ENCODE results near the gene FAM47E.

The FAM47E gene

DNA sequence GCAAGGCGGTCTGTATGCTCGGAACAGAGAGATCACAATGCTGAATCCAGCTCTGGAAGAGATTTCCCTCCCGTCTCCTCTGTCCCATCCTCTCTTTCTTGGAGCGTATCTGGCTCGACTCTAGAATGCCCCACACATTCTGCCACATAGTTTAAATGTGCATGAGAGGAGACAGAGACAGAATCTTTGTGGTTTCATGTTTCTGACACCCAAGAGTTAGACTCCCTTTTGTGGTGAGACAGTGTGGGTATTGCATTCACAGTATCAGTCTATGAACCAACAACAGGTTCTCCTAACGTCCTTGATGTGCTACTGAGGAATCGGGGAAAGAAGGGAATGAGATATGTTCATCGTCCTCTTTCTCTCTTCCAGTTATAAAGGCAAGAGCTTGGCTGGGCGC lies 25.3 kb downstream of the FAM47E start:
- no peaks in the 10 kb centered on the region for H3K4me1 ChIP-seq (ENCODE audit: control insufficient read depth, insufficient read depth, low read length)
- no peaks in the 10 kb centered on the region for H3K36me3 ChIP-seq (ENCODE audit: control insufficient read depth in 2 of 2, insufficient read depth in 1 of 2, low read length in 2 of 2)
- no peak overlapping the region for H3K27ac ChIP-seq (ENCODE audit: extremely low read depth, low read depth, low read length)
- no peaks in the 10 kb centered on the region for H3K9me3 ChIP-seq (ENCODE audit: control insufficient read depth, insufficient read depth, low read depth, low read length)
- ChIA-PET CTCF (no interaction called here), POLR2A (no interaction called here)
- TF ChIP-seq SP3 (tag by site-specific recombination; IDR thresholded peaks at IDR 0.05) (no peak), PRDM1 (tag by site-specific recombination; IDR thresholded peaks at IDR 0.05) (no peak), ZNF768 (tag by site-specific recombination; IDR thresholded peaks at IDR 0.05) (no peak)
- no peak overlapping the region for H3K4me3 ChIP-seq (ENCODE audit: low read depth, low read length)

DNA sequence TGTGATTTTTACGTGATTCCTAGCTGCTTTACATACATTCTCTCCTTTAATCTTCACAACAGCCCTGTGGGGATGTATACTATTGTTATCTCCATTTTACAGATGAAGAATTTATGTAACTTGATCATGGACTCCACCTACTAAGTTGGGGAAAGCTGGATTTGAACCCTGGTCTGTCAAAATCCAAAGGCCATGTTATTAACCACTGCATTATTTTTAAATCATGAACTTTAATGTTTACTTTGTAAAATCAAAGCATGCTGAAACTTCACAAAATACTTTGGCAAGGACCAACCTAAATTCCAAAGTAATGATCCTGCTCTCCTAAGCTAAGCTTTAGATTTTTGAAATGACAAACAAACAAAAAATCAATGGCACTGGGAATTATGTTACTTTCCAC lies 26.1 kb downstream of the FAM47E start:
- CTCF ChIA-PET: interaction anchor here (0.6 to 2.5 kb wide), 5 partner anchors 29 to 532 kb away, joined by 3 to 13 read pairs (median 3); partner anchors contain the start of gene STBD1
- no peaks in the 10 kb centered on the region for H3K4me1 ChIP-seq (ENCODE audit: control insufficient read depth, insufficient read depth, low read length)

DNA sequence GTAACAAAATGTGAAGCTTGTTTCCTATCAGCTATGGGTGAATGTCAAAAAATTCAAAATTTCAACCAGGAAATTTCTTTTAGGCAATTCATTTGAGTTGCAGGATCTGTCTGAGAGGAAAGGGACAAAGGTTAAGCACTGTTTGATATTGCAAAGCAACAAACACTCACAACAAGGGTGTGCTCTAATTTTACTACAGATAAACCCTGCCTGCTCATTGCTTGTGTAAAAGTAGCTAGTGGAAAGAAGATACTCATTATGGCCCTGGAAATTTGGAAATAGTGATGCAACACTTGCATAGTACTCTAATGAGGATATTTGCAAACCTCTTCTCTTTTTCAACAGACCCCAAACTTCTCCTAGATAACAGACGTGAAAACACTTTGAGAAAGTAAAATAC lies 27.1 kb downstream of the FAM47E start:
- H3K4me1 ChIP-seq (ENCODE audit: control insufficient read depth, insufficient read depth, low read length): no peaks in the 10 kb centered on the region
- POLR2A ChIA-PET: interaction anchor here (1.0 kb wide), 1 partner anchor 28 kb away, joined by 3 read pairs; the partner anchor contains the start of gene STBD1
- H3K36me3 ChIP-seq (ENCODE audit: control insufficient read depth in 2 of 2, insufficient read depth in 1 of 2, low read length in 2 of 2): no peaks in the 10 kb centered on the region
- no peaks in the 10 kb centered on the region for H3K9me3 ChIP-seq (ENCODE audit: control insufficient read depth, insufficient read depth, low read depth, low read length)
- TF ChIP-seq YY2 (tag by site-specific recombination; IDR thresholded peaks at IDR 0.05): no peak
- no peak for TF ChIP-seq ZNF184 (tag by site-specific recombination; IDR thresholded peaks at IDR 0.05)
- no peak for TF ChIP-seq ZSCAN30 (tag by site-specific recombination; IDR thresholded peaks at IDR 0.05)
- TF ChIP-seq ZNF600 (tag by site-specific recombination; IDR thresholded peaks at IDR 0.05): no peak
- no peak for TF ChIP-seq ZNF19 (tag by site-specific recombination; IDR thresholded peaks at IDR 0.05; ENCODE audit: low read depth)
- no peak for TF ChIP-seq ZNF324 (tag by site-specific recombination; IDR thresholded peaks at IDR 0.05)
- no peak for TF ChIP-seq SALL2 (tag by site-specific recombination; IDR thresholded peaks at IDR 0.05; ENCODE audit: borderline replicate concordance)
- TF ChIP-seq ZNF629 (tag by site-specific recombination; IDR thresholded peaks at IDR 0.05): no peak
- no peak for TF ChIP-seq ZNF514 (tag by site-specific recombination; IDR thresholded peaks at IDR 0.05)
- TF ChIP-seq, protein P1, sequence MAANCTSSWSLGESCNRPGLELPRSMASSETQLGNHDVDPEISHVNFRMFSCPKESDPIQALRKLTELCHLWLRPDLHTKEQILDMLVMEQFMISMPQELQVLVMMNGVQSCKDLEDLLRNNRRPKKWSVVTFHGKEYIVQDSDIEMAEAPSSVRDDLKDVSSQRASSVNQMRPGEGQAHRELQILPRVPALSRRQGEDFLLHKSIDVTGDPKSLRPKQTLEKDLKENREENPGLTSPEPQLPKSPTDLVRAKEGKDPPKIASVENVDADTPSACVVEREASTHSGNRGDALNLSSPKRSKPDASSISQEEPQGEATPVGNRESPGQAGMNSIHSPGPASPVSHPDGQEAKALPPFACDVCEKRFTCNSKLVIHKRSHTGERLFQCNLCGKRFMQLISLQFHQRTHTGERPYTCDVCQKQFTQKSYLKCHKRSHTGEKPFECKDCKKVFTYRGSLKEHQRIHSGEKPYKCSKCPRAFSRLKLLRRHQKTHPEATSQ (tag by site-specific recombination; IDR thresholded peaks at IDR 0.05): no peak
- no peak for TF ChIP-seq ZNF423 (tag by site-specific recombination; IDR thresholded peaks at IDR 0.05)
- no peak for TF ChIP-seq ZFP41 (tag by site-specific recombination; IDR thresholded peaks at IDR 0.05; ENCODE audit: borderline replicate concordance)
- no peak for TF ChIP-seq ZNF274 (IDR thresholded peaks at IDR 0.05; ENCODE audit: low read length)
- TF ChIP-seq ZNF274 (tag by site-specific recombination; IDR thresholded peaks at IDR 0.05; ENCODE audit: borderline replicate concordance): no peak
- TF ChIP-seq ZFHX2 (tag by site-specific recombination; conservative IDR thresholded peaks at IDR 0.05): no peak
- TF ChIP-seq ZFP3 (tag by site-specific recombination; IDR thresholded peaks at IDR 0.05; ENCODE audit: low read depth): no peak
- TF ChIP-seq, protein P2, sequence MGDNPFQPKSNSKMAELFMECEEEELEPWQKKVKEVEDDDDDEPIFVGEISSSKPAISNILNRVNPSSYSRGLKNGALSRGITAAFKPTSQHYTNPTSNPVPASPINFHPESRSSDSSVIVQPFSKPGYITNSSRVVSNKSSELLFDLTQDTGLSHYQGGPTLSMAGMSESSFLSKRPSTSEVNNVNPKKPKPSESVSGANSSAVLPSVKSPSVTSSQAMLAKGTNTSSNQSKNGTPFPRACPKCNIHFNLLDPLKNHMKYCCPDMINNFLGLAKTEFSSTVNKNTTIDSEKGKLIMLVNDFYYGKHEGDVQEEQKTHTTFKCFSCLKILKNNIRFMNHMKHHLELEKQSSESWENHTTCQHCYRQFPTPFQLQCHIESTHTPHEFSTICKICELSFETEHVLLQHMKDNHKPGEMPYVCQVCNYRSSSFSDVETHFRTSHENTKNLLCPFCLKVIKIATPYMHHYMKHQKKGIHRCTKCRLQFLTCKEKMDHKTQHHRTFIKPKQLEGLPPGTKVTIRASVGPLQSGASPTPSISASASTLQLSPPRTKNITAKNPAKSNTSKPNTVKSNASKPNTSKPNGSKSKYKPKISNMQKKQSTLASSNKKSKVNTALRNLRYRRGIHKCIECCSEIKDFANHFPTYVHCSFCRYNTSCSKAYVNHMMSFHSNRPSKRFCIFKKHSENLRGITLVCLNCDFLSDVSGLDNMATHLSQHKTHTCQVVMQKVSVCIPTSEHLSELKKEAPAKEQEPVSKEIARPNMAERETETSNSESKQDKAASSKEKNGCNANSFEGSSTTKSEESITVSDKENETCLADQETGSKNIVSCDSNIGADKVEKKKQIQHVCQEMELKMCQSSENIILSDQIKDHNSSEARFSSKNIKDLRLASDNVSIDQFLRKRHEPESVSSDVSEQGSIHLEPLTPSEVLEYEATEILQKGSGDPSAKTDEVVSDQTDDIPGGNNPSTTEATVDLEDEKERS (tag by site-specific recombination; IDR thresholded peaks at IDR 0.05): no peak
- TF ChIP-seq, protein P3, sequence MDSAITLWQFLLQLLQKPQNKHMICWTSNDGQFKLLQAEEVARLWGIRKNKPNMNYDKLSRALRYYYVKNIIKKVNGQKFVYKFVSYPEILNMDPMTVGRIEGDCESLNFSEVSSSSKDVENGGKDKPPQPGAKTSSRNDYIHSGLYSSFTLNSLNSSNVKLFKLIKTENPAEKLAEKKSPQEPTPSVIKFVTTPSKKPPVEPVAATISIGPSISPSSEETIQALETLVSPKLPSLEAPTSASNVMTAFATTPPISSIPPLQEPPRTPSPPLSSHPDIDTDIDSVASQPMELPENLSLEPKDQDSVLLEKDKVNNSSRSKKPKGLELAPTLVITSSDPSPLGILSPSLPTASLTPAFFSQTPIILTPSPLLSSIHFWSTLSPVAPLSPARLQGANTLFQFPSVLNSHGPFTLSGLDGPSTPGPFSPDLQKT (IDR thresholded peaks at IDR 0.05; ENCODE audit: borderline replicate concordance, low read depth, low read length): no peak
- no peak overlapping the region for H3K4me3 ChIP-seq (ENCODE audit: low read depth, low read length)
- H3K27ac ChIP-seq (ENCODE audit: extremely low read depth, low read depth, low read length): no peak overlapping the region
- CTCF ChIA-PET: interaction anchor here (0.7 to 2.5 kb wide), 5 partner anchors 26 to 307 kb away, joined by 3 to 13 read pairs (median 5); partner anchors contain the start of gene STBD1

More for the DNA sequence above, 26.1 kb downstream of the FAM47E start:
- TF ChIP-seq ZNF202 (tag by site-specific recombination; IDR thresholded peaks at IDR 0.05; ENCODE audit: borderline replicate concordance) (no peak), ZNF302 (tag by site-specific recombination; IDR thresholded peaks at IDR 0.05; ENCODE audit: low read depth) (no peak), ZNF37A (tag by site-specific recombination; IDR thresholded peaks at IDR 0.05) (no peak), ZNF473 (tag by site-specific recombination; IDR thresholded peaks at IDR 0.05) (no peak), ZNF843 (tag by site-specific recombination; IDR thresholded peaks at IDR 0.05) (no peak), WT1 (tag by site-specific recombination; IDR thresholded peaks at IDR 0.05) (no peak), ZNF324 (tag by site-specific recombination; IDR thresholded peaks at IDR 0.05) (no peak)
- TF ChIP-seq, protein P4, sequence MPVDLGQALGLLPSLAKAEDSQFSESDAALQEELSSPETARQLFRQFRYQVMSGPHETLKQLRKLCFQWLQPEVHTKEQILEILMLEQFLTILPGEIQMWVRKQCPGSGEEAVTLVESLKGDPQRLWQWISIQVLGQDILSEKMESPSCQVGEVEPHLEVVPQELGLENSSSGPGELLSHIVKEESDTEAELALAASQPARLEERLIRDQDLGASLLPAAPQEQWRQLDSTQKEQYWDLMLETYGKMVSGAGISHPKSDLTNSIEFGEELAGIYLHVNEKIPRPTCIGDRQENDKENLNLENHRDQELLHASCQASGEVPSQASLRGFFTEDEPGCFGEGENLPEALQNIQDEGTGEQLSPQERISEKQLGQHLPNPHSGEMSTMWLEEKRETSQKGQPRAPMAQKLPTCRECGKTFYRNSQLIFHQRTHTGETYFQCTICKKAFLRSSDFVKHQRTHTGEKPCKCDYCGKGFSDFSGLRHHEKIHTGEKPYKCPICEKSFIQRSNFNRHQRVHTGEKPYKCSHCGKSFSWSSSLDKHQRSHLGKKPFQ (tag by site-specific recombination; IDR thresholded peaks at IDR 0.05): no peak
- H3K9me3 ChIP-seq (ENCODE audit: control insufficient read depth, insufficient read depth, low read depth, low read length): no peaks in the 10 kb centered on the region
- no peaks in the 10 kb centered on the region for H3K36me3 ChIP-seq (ENCODE audit: control insufficient read depth in 2 of 2, insufficient read depth in 1 of 2, low read length in 2 of 2)
- no peak overlapping the region for H3K27ac ChIP-seq (ENCODE audit: extremely low read depth, low read depth, low read length)
- H3K4me3 ChIP-seq (ENCODE audit: low read depth, low read length): no peak overlapping the region
- POLR2A ChIA-PET: no interaction called here

Data from HEK293 (cell line).